Right ventricle myocardium inferior (tissue), 1 donor: ENCODE measurements around the gene FASTKD3. TPM values are rescaled to one million over a fixed set of nuclear protein-coding genes. Genes with fewer than 3 reads are reported as not detected.
A peak's percentile ranks its signal among the peaks of the same experiment; 100 is the strongest.

Experiments used
- ATAC-seq: fragments of 200-7000 bp; cut with Tn5 transposase; one replicate; pipeline ENCODE4 v1.9.1; 2020; ENCODE audit warnings: mild to moderate bottlenecking, moderate library complexity
- DNase-seq: peaks from one replicate; pipeline ENCODE4 v3.0.0; 2021; ENCODE audit errors: missing footprints
- intact Hi-C: fragments of 100-400 bp; cut with DNase I; formaldehyde crosslinking; loops from one replicate; pipeline ENCODE4 v1.11.0; 2022
- total RNA-seq: library from RNA; stranded (reverse); fragmentation: NEBNext Ultra II Directional; extraction: Animal tissue kit (Norgen Biotek cat#: 25700); gene quantifications from one replicate; pipeline ENCODE4 v1.2.1, GENCODE V29; 2021
- donor health status: DM: no; HTN: yes; CAD: no; lungs with severe emphysema.

FASTKD3 gene
- total RNA-seq, 1 donor from 2014 or later = 7.9 TPM

GRCh38 chr5:7815892-7816534, 52.8 kb downstream of the FASTKD3 start:
- peak; percentile 88 for ATAC-seq
- intact Hi-C loops = no loop called here
- peak; percentile 90 for DNase-seq

DNA sequence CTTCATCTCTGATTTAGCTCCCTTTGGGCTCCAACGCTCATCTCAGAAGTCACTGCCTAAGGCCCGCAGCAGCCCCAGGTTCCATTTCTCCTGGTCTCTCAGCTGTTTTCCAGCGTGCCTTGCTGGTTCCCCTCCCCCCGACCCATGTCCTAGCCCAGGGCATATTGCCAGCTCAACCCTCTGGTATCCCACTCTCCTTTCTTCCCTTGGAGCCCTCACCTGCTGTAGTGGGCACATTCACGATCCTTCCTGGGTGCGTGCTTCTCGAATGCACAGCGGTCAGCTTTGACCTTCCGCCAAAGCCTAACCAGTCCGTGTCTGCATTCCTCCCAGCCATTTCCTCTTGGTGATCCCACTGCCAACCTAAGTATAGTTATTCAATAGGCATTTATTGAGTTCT, 54.0 kb downstream of the FASTKD3 start:
- intact Hi-C loops = no loop called here
- DNase-seq = no peak
- no peak for ATAC-seq

DNA sequence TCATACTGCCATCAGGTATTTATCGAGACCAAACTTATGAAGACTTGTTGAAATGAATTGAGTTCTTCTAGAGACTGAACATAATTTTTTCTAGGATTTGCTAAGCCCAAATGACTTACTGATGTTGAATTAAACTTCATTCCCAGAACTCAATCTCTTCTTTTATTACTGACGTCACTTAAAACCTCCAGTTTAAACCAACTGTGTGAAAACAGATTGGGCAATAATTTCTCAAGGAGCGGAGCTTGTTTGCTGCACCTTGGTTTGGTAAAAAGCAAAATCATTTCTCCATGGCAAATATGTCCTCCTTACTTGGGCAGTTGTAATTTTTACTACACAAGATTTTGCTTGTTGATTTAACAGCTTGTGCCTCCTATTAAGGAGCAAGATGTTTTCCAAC, 55.3 kb downstream of the FASTKD3 start:
- intact Hi-C loops = no loop called here
- DNase-seq (no peak), ATAC-seq (no peak)

GRCh38 chr5:7813007-7813406, 55.8 kb downstream of the FASTKD3 start:
- DNase-seq = no peak
- ATAC-seq = no peak
- intact Hi-C loops = no loop called here

GRCh38 chr5:7811715-7812114, 57.1 kb downstream of the FASTKD3 start:
- intact Hi-C loops = no loop called here
- no peak for DNase-seq
- no peak for ATAC-seq

Other genes with a start within 250 kb of the FASTKD3 start
- gene CFAP90, start 17.9 kb downstream of the FASTKD3 start, total RNA-seq = not detected
- 32.2 TPM for gene MTRR, start 117 bp upstream of the FASTKD3 start, total RNA-seq